Measurements from ENCODE around the gene EXOC3L2.

GRCh38 chr19:45234089-45234869 lies 10.9 kb downstream of the EXOC3L2 start:
- TF ChIP-seq CTCF (IDR thresholded peaks at IDR 0.05): no peak
- TF ChIP-seq POLR2A (IDR thresholded peaks at IDR 0.05): no peak
